ENCODE results near the gene NEK6.

DNA sequence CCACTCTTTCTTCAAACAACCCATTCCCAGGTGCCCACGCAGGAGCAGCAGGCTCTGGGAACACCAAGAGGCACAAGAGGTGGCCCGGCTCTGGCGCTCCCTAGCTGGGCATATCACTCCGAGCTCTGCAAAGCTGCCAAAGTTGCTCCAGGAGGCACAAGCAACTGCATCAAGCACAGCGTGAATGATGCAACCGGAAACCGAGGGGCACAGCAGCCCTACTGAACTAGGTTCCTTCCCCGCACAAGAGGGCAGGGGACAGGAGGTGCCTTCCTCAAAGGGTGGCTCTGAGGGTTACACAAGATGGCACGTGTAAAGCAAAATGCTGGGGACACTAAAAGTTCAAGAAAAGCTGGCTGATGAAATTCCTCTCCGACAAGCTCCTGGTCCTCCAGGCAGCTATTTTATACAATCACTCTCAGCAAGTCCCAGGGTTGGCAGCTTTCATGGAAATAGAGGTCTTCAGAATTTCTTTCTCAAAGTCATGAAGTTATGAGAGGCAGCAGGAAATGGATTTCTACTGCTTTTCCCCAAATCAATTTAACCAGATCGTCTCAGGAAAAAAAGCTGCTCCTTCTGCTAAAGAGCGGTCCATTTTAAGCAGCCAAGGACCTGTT lies 134.6 kb downstream of the NEK6 start:
- no peak for TF ChIP-seq POLR2AphosphoS5 (IDR thresholded peaks at IDR 0.05; ENCODE audit: low read depth, low read length)
- TF ChIP-seq FOXP2 (optimal IDR thresholded peaks at IDR 0.05; ENCODE audit: borderline replicate concordance, extremely low read depth, extremely low read length, insufficient read depth): no peak
- TF ChIP-seq, protein P1, sequence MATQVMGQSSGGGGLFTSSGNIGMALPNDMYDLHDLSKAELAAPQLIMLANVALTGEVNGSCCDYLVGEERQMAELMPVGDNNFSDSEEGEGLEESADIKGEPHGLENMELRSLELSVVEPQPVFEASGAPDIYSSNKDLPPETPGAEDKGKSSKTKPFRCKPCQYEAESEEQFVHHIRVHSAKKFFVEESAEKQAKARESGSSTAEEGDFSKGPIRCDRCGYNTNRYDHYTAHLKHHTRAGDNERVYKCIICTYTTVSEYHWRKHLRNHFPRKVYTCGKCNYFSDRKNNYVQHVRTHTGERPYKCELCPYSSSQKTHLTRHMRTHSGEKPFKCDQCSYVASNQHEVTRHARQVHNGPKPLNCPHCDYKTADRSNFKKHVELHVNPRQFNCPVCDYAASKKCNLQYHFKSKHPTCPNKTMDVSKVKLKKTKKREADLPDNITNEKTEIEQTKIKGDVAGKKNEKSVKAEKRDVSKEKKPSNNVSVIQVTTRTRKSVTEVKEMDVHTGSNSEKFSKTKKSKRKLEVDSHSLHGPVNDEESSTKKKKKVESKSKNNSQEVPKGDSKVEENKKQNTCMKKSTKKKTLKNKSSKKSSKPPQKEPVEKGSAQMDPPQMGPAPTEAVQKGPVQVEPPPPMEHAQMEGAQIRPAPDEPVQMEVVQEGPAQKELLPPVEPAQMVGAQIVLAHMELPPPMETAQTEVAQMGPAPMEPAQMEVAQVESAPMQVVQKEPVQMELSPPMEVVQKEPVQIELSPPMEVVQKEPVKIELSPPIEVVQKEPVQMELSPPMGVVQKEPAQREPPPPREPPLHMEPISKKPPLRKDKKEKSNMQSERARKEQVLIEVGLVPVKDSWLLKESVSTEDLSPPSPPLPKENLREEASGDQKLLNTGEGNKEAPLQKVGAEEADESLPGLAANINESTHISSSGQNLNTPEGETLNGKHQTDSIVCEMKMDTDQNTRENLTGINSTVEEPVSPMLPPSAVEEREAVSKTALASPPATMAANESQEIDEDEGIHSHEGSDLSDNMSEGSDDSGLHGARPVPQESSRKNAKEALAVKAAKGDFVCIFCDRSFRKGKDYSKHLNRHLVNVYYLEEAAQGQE (IDR thresholded peaks at IDR 0.05; ENCODE audit: insufficient read depth in 1 of 2, low read depth in 2 of 2, low read length in 2 of 2): no peak
- no peak for TF ChIP-seq SIN3A (IDR thresholded peaks at IDR 0.05; ENCODE audit: borderline replicate concordance, insufficient read depth, low read length)
- no peak for TF ChIP-seq TAF1 (IDR thresholded peaks at IDR 0.05; ENCODE audit: borderline replicate concordance, insufficient read depth, low read length)

Data from PFSK-1 (cell line).